NCI-H128 (cell line): ENCODE results near the gene TMC3.

ENCODE experiments used
- DNase-seq: peaks from one replicate; lab custom pipeline; 2025; ENCODE audit not compliant: unreplicated experiment; lab: John Stamatoyannopoulos, UW

TMC3 gene

GRCh38 chr15:81301385-81301784, 72.6 kb downstream of the TMC3 start:
- DNase-seq: no peak

- no peak for DNase-seq
These were observed 74.3 kb downstream of the TMC3 start for GRCh38 chr15:81299630-81300273.

- DNase-seq: no peak
These were observed 74.9 kb downstream of the TMC3 start for GRCh38 chr15:81299156-81299555.

- DNase-seq: no peak
These were observed 75.4 kb downstream of the TMC3 start for GRCh38 chr15:81298611-81299010.

- DNase-seq: no peak
These were observed 76.1 kb downstream of the TMC3 start for GRCh38 chr15:81297603-81298575.

- DNase-seq: no peak
These were observed 76.9 kb downstream of the TMC3 start for GRCh38 chr15:81297147-81297572.

- no peak for DNase-seq
These were observed 77.3 kb downstream of the TMC3 start for GRCh38 chr15:81296673-81297072.

GRCh38 chr15:81296186-81296585, 77.8 kb downstream of the TMC3 start:
- DNase-seq: no peak

GRCh38 chr15:81295486-81296121, 78.4 kb downstream of the TMC3 start:
- DNase-seq: no peak

GRCh38 chr15:81294516-81294880, 79.5 kb downstream of the TMC3 start:
- DNase-seq: no peak

- DNase-seq: no peak
These were observed 80.1 kb downstream of the TMC3 start for GRCh38 chr15:81293728-81294515.

GRCh38 chr15:81292523-81293001, 81.5 kb downstream of the TMC3 start:
- no peak for DNase-seq

- no peak for DNase-seq
These were observed 82.0 kb downstream of the TMC3 start for GRCh38 chr15:81291916-81292522.

- DNase-seq: no peak
These were observed 84.1 kb downstream of the TMC3 start for GRCh38 chr15:81289910-81290309.

- no peak for DNase-seq
These were observed 85.4 kb downstream of the TMC3 start for GRCh38 chr15:81288616-81289015.

GRCh38 chr15:81288040-81288439, 86.0 kb downstream of the TMC3 start:
- DNase-seq: no peak

GRCh38 chr15:81286621-81287121, 87.3 kb downstream of the TMC3 start:
- no peak for DNase-seq

GRCh38 chr15:81285461-81285860, 88.6 kb downstream of the TMC3 start:
- DNase-seq: no peak

- DNase-seq: no peak
These were observed 89.6 kb downstream of the TMC3 start for GRCh38 chr15:81284256-81285031.
